AG04449 (cell line): Measurements from ENCODE around the gene ZNF536.

Experiments
- CTCF ChIA-PET: fragments of 350-600 bp; formaldehyde crosslinking; extraction: SDS; loops from one replicate; lab custom pipeline; 2021; ENCODE audit warnings: antibody characterized with exemption; lab: Yijun Ruan, JAX
- POLR2A ChIA-PET: fragments of 400-600, 350-600 bp; formaldehyde crosslinking; extraction: SDS; loops from one replicate; lab custom pipeline; 2020; ENCODE audit warnings: antibody characterized with exemption, inconsistent platforms; lab: Yijun Ruan, JAX
- DNase-seq: peaks from one replicate; pipeline ENCODE4 v3.0.0-alpha.2; 2010; ENCODE audit warnings: low read depth, low spot score
- H3K4me3 ChIP-seq: 2 replicates; pipeline ENCODE4 v1.5.1; 2011; ENCODE audit warnings: low read depth, mild to moderate bottlenecking, control low read depth, low read length
- CTCF ChIP-seq: IDR thresholded peaks from one replicate; pipeline ENCODE4 v1.5.1; 2011; ENCODE audit warnings: mild to moderate bottlenecking, moderate library complexity, low read length, control low read depth, inconsistent platforms; ENCODE audit not compliant: insufficient read depth; ENCODE audit errors: missing control alignments

The ZNF536 gene

GRCh38 chr19:30381366-30381765 lies 9.2 kb downstream of the ZNF536 start:
- ChIA-PET CTCF (no interaction called here), POLR2A (no interaction called here)
- no peak overlapping the region for H3K4me3 ChIP-seq
- no peak for DNase-seq
- no peak for TF ChIP-seq CTCF

DNA sequence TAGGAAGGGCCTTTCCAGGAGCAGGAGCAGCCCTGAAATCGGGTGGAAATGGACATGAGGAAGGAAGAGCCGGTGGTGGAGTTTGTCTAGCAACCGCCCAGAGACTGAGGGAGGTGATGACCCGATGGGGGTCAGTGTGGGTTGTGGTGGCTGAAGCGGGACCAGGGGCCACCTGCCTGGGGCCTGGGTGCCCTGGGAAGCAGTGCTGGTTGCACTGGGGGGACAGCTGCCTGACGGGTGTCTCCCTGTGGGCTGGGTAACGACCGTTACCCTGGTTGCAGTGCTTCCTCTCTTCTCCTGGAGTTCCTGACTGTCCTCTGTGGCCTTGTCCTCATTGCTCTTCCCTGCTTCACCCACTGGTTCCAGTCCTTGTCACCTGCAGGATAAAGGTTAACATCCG lies 13.0 kb downstream of the ZNF536 start:
- CTCF ChIA-PET: no interaction called here
- H3K4me3 ChIP-seq: no peak overlapping the region
- POLR2A ChIA-PET: no interaction called here
- no peak for DNase-seq
- no peak for TF ChIP-seq CTCF

GRCh38 chr19:30385666-30386065 lies 13.5 kb downstream of the ZNF536 start:
- ChIA-PET CTCF (no interaction called here), POLR2A (no interaction called here)
- no peak for TF ChIP-seq CTCF
- DNase-seq: no peak
- H3K4me3 ChIP-seq: no peak overlapping the region

GRCh38 chr19:30386551-30387143 lies 14.5 kb downstream of the ZNF536 start:
- no peak for DNase-seq
- ChIA-PET CTCF (no interaction called here), POLR2A (no interaction called here)
- no peak for TF ChIP-seq CTCF
- H3K4me3 ChIP-seq: no peak overlapping the region

GRCh38 chr19:30387311-30388115 lies 15.3 kb downstream of the ZNF536 start:
- TF ChIP-seq CTCF: no peak
- POLR2A ChIA-PET: no interaction called here
- no peak overlapping the region for H3K4me3 ChIP-seq
- DNase-seq: no peak
- CTCF ChIA-PET: no interaction called here

GRCh38 chr19:30388327-30388726 lies 16.1 kb downstream of the ZNF536 start:
- ChIA-PET POLR2A (no interaction called here), CTCF (no interaction called here)
- H3K4me3 ChIP-seq: no peak overlapping the region
- TF ChIP-seq CTCF: no peak
- no peak for DNase-seq
